ENCODE measurements around the gene C12orf75.

Gene C12orf75

DNA sequence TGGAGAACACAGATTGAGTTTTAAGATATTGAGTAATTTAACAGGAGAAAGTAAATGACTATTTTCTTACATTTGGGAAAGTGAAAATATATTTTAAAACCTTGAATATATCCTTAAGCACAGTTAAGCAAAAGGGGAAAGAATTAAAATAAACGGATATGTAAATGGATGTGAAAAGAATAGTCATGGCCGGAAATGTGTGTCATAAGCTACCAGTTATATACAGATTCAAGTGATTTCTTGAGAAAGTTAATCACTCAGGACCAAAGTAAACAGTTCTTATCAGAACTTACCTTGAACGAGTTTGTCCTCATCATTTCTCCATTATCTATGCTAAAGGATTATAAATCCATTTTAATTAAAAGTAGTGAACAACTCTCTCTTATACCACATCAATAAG lies 33.4 kb downstream of the C12orf75 start:
- no peak for DNase-seq (ENCODE audit: extremely low spot score)
- TF ChIP-seq, protein P1, sequence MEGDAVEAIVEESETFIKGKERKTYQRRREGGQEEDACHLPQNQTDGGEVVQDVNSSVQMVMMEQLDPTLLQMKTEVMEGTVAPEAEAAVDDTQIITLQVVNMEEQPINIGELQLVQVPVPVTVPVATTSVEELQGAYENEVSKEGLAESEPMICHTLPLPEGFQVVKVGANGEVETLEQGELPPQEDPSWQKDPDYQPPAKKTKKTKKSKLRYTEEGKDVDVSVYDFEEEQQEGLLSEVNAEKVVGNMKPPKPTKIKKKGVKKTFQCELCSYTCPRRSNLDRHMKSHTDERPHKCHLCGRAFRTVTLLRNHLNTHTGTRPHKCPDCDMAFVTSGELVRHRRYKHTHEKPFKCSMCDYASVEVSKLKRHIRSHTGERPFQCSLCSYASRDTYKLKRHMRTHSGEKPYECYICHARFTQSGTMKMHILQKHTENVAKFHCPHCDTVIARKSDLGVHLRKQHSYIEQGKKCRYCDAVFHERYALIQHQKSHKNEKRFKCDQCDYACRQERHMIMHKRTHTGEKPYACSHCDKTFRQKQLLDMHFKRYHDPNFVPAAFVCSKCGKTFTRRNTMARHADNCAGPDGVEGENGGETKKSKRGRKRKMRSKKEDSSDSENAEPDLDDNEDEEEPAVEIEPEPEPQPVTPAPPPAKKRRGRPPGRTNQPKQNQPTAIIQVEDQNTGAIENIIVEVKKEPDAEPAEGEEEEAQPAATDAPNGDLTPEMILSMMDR (IDR thresholded peaks at IDR 0.05; ENCODE audit: control extremely low read depth, extremely low read depth, low read depth, missing control alignments), result no peak
- POLR2A ChIA-PET, result no interaction called here
- CTCF ChIA-PET, result interaction anchor here (0.9 to 4.4 kb wide), 3 partner anchors 10 to 84 kb away, joined by 3 to 16 read pairs (median 3); no protein-coding TSS in a partner anchor

DNA sequence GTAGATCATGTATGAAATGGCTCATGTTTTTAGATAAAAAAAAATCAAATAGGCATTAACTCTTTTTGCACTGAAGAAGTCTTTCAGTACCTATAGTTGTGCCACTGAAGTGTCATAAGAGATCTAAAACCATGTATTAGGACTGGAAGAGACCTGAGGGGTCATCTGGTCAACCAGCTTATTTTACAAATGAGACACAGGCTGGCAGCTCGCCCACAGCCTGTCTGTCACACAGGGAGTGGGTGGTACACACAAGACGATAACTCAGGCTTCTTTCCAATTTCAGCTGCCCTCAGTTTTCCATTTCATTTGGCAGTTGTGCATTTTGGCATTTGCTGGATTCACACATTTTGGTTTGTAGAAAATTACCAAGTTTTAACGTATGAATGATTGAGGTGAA lies 34.7 kb downstream of the C12orf75 start:
- DNase-seq (ENCODE audit: extremely low spot score), result no peak
- ChIA-PET CTCF (interaction anchor here (1.0 to 4.4 kb wide), 4 partner anchors 11 to 983 kb away, joined by 3 to 16 read pairs (median 4); no protein-coding TSS in a partner anchor), POLR2A (no interaction called here)
- TF ChIP-seq, protein P1 (IDR thresholded peaks at IDR 0.05; ENCODE audit: control extremely low read depth, extremely low read depth, low read depth, missing control alignments), result no peak

DNA sequence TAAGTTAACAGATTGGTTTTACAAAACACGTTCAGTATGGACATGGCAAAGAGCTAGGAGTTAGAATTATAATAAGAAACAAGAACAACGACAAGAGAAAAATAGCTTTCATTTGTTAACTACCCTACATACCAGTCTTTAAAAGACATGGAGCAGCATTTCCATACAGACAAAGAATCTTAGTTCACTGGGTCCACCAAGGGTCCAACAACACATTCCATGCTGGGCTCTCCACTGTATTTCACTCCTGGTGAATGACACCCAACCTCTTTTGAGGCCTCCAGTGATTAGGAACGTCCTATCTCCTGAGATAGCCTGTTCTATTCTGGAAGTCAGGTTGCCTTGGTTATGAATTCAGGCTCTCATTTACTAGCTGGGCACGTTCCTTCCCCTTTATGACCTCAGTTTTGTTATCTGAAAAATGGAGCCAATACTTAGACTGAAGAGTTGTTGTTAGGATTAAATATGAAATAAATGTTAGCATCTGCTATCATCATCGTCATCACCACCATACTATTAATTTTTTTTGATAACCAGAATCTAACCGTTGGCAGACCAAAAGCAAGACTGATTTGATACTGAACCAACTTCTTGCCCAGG lies 37.7 kb downstream of the C12orf75 start:
- POLR2A ChIA-PET, result no interaction called here
- TF ChIP-seq, protein P1 (IDR thresholded peaks at IDR 0.05; ENCODE audit: control extremely low read depth, extremely low read depth, low read depth, missing control alignments), result no peak
- DNase-seq (ENCODE audit: extremely low spot score), result no peak
- CTCF ChIA-PET, result interaction anchor here (0.7 to 1.6 kb wide), 7 partner anchors 10 to 47 kb away, joined by 3 to 6 read pairs (median 4); no protein-coding TSS in a partner anchor

DNA sequence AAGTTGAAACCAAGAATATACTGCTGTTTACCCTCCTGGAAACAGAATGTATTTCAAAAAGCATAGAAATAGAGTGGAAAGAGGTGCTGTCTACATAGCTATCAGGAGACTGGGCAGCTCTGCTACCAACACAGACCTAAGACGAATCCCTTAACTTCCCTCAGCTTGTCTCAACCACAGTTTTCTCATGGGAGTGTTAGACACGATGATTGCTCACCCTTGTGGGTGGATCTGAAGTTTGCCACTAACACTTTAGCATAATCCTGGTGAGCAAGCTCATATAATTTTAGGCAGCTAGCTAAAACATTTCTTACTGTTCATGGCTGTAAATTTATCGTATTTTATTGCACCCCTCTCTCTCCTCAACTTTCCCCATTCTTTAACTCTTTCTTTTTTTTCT lies 38.5 kb downstream of the C12orf75 start:
- TF ChIP-seq, protein P1 (IDR thresholded peaks at IDR 0.05; ENCODE audit: control extremely low read depth, extremely low read depth, low read depth, missing control alignments), result peak; percentile 7
- no peak for DNase-seq (ENCODE audit: extremely low spot score)
- ChIA-PET CTCF (interaction anchor here (1.0 to 1.5 kb wide), 3 partner anchors 10 to 15 kb away, joined by 5 to 6 read pairs (median 5); no protein-coding TSS in a partner anchor), POLR2A (no interaction called here)

DNA sequence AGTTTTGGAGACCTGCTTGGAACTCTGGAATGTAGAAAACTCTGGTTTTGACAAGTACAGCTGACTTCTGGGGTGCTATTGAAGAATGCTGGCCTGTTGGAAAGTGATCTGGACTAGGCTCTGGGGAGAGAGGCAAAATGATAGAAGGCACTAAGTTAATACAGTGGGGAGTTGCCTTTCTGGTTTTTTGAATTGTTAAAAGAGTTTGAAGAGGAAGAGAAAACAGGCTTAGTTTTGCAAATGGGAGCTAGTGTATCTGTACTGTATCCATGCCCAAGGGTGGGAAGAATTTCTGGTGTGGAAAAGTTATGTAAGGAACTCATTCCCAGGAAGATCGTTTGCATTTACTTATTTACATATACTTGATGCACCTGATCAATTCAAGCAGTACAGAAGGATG lies 43.8 kb downstream of the C12orf75 start:
- POLR2A ChIA-PET, result no interaction called here
- CTCF ChIA-PET, result interaction anchor here (0.9 to 3.2 kb wide), 4 partner anchors 9 to 54 kb away, joined by 3 to 19 read pairs (median 7); no protein-coding TSS in a partner anchor
- TF ChIP-seq, protein P1 (IDR thresholded peaks at IDR 0.05; ENCODE audit: control extremely low read depth, extremely low read depth, low read depth, missing control alignments), result no peak
- no peak for DNase-seq (ENCODE audit: extremely low spot score)

DNA sequence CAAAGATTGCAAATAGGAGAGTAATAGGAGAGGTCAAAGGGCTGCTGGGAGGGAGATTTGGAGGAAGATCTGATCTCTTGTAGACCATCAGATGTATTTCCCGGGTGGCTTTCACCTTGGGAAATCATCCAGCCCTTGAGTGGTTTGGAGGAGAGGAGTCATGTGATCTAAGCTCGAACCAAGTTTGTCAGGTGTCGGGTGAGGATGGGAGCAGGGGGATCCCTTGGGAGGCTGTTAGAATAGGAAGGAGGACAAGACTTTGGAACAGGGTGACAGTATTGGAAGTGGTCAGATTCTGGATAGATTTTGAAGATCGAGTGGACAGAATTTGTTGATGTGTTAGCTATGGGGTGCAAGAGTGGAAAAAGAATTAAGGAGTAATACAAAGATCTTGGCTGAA lies 46.6 kb downstream of the C12orf75 start:
- TF ChIP-seq, protein P1 (IDR thresholded peaks at IDR 0.05; ENCODE audit: control extremely low read depth, extremely low read depth, low read depth, missing control alignments), result no peak
- no peak for DNase-seq (ENCODE audit: extremely low spot score)
- CTCF ChIA-PET, result interaction anchor here (1.5 kb wide), 1 partner anchor 97 kb away, joined by 3 read pairs; no protein-coding TSS in a partner anchor
- POLR2A ChIA-PET, result no interaction called here

Measured in GM10248 (cell line).